Stimulated activated CD4-positive, alpha-beta T cell treated with anti-CD3 and anti-CD28 coated beads, Interleukin-4, amount 100 ng/mL, for 24 hours (primary cell): Measurements from ENCODE around the gene MAML3.

Experiments
- DNase-seq: peaks from one replicate; pipeline ENCODE4 v3.0.0-alpha.2; 2020

The MAML3 gene

GRCh38 chr4:139915037-139915436 is 238.9 kb downstream of the MAML3 start:
- no peak for DNase-seq

GRCh38 chr4:139913995-139914598 is 239.9 kb downstream of the MAML3 start:
- DNase-seq: no peak

- no peak for DNase-seq
These were observed 240.5 kb downstream of the MAML3 start for GRCh38 chr4:139913398-139913990.

- no peak for DNase-seq
These were observed 241.5 kb downstream of the MAML3 start for GRCh38 chr4:139912445-139912844.

- DNase-seq: no peak
These were observed 243.9 kb downstream of the MAML3 start for GRCh38 chr4:139910106-139910505.

- no peak for DNase-seq
These were observed 245.1 kb downstream of the MAML3 start for GRCh38 chr4:139908636-139909437.

- DNase-seq: no peak
These were observed 246.8 kb downstream of the MAML3 start for GRCh38 chr4:139907001-139907809.

GRCh38 chr4:139905489-139905888 is 248.5 kb downstream of the MAML3 start:
- DNase-seq: no peak

GRCh38 chr4:139904406-139904805 is 249.6 kb downstream of the MAML3 start:
- no peak for DNase-seq

- DNase-seq: no peak
These were observed 250.1 kb downstream of the MAML3 start for GRCh38 chr4:139903845-139904244.

- DNase-seq: no peak
These were observed 251.4 kb downstream of the MAML3 start for GRCh38 chr4:139902321-139903320.

GRCh38 chr4:139901531-139902320 is 252.3 kb downstream of the MAML3 start:
- DNase-seq: no peak

- no peak for DNase-seq
These were observed 253.0 kb downstream of the MAML3 start for GRCh38 chr4:139900964-139901376.

- DNase-seq: no peak
These were observed 254.6 kb downstream of the MAML3 start for GRCh38 chr4:139899346-139899745.

- no peak for DNase-seq
These were observed 255.7 kb downstream of the MAML3 start for GRCh38 chr4:139898293-139898692.

- DNase-seq: no peak
These were observed 257.8 kb downstream of the MAML3 start for GRCh38 chr4:139896091-139896604.

- no peak for DNase-seq
These were observed 260.2 kb downstream of the MAML3 start for GRCh38 chr4:139893801-139894200.

- DNase-seq: no peak
These were observed 260.8 kb downstream of the MAML3 start for GRCh38 chr4:139892973-139893736.

GRCh38 chr4:139890816-139891215 is 263.2 kb downstream of the MAML3 start:
- DNase-seq: no peak

GRCh38 chr4:139889901-139890300 is 264.1 kb downstream of the MAML3 start:
- no peak for DNase-seq
